ENCODE data around the gene PCBP1. TPM values are rescaled to one million over a fixed set of nuclear protein-coding genes. Genes with fewer than 3 reads are reported as not detected.
A peak's percentile ranks its signal among the peaks of the same experiment; 100 is the strongest.
"Not testable (repeated sequence)": the region's sequence is repeated elsewhere in the genome, so short reads cannot be mapped to it uniquely, and the experiment has no call there.

PCBP1 gene
- total RNA-seq, 2 experiments from 2014 or later = 475 to 483 TPM

DNA sequence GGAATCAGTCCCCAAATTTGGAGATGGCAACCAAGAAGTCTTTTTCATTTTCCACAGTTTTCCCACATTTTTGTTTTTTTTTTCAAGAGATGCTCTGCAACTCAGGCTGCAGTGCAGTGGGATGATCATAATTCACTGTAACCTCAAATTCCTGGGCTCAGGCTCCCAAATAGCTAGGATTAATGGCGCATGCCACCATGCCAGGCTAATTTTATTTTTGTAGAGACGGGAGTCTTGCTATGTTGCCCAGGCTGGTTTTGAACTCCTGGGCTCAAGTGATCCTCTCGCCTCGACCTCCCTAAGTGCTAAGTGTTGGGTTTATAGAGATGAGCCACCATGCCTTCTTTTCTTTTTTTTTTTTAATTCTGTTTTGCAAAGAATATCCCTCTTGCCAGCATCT, 35.2 kb downstream of the PCBP1 start:
- Mint-ChIP-seq H3K9me3 (no peaks in the 10 kb centered on the region), H3K36me3 (ENCODE audit: low read depth) (no peaks in the 10 kb centered on the region), H3K4me1 (peaks cover 57% of the 10 kb centered on the region), H3K27ac (peak overlapping the region; percentile 99), H3K4me3 (no peak overlapping the region), H3K27me3 (no peaks in the 10 kb centered on the region)
- POLR2A ChIA-PET = interaction anchor here (1.8 to 23.3 kb wide), 6 partner anchors 11 to 36 kb away, joined by 6 to 496 read pairs (median 42); partner anchors contain the start of gene PCBP1
- DNase-seq = no peak
- CTCF ChIA-PET = interaction anchor here (1.2 to 6.1 kb wide), 7 partner anchors 13 to 68 kb away, joined by 3 to 70 read pairs (median 6); partner anchors contain the start of gene C2orf42

DNA sequence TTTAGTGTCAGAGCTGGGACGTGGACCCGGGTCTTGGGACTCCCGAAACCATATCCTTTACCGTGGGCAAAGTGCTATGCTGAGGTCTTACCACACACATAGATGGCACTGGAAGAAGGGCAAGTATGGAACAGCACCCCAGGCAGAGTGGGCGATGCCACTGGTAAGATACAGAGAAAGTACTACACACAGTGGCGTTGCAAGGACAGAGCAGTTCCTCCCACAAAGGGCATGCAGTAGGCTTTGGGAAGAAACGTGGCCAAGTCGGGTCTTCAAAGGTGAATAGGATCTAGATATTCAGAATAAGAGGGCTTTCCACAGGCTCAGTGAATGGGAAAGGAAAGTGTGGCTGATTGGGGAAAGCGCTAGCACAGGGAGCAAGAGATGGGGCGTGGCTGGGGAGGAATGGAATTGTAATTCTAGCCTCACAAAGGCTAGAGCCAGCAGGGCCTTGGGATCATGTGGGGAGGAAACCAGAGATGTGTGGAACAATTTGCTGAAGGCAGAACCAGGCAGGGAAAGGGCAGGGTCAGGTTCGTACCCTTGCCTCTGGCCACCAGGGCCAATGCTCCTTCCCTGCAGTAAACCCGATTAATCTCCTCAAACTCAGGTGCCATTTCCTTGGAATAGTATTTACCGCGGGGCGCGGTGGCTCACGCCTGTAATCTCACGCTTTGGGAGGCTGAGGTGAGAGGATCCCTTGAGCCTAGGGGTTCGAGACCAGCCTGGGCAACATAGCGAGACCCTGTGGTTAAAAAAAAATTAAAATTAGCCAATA, 36.0 kb downstream of the PCBP1 start:
- no peaks in the 10 kb centered on the region for H3K9me3 Mint-ChIP-seq
- H3K27ac Mint-ChIP-seq = peak overlapping the region; percentile 99
- no peak for DNase-seq
- no peaks in the 10 kb centered on the region for H3K27me3 Mint-ChIP-seq
- POLR2A ChIA-PET = interaction anchor here (0.7 to 23.3 kb wide), 16 partner anchors 10 to 229 kb away, joined by 3 to 496 read pairs (median 18); partner anchors contain the start of genes C2orf42, MXD1 and PCBP1
- CTCF ChIA-PET = interaction anchor here (0.5 to 6.1 kb wide), 10 partner anchors 12 to 54 kb away, joined by 3 to 70 read pairs (median 6); no protein-coding TSS in a partner anchor
- peak overlapping the region; percentile 84 for H3K4me3 Mint-ChIP-seq
- H3K4me1 Mint-ChIP-seq = peaks cover 65% of the 10 kb centered on the region
- H3K36me3 Mint-ChIP-seq (ENCODE audit: low read depth) = no peaks in the 10 kb centered on the region

DNA sequence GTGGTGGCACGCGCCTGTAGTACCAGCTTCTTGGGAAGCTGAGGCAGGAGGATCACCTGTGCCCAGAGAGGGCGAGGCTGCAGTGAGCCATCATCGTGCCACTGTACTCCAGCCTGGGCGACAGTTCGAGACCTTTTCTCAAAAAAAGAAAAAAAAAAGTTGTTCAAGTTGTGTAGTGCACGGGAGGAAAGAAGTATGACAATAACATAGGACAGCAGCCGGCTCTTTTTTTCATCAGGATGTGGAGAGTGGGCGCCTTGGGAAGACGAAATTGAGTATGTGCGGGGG, 36.5 kb downstream of the PCBP1 start:
- H3K9me3 Mint-ChIP-seq = no peaks in the 10 kb centered on the region
- ChIA-PET POLR2A (interaction anchor here (0.7 to 23.3 kb wide), 16 partner anchors 12 to 229 kb away, joined by 3 to 496 read pairs (median 16); partner anchors contain the start of genes C2orf42, MXD1, PCBP1 and SNRPG), CTCF (interaction anchor here (1.1 to 6.1 kb wide), 8 partner anchors 8 to 177 kb away, joined by 3 to 70 read pairs (median 6); no protein-coding TSS in a partner anchor)
- peak overlapping the region; percentile 84 for H3K4me3 Mint-ChIP-seq
- H3K4me1 Mint-ChIP-seq = peaks cover 67% of the 10 kb centered on the region
- no peak for DNase-seq
- H3K36me3 Mint-ChIP-seq (ENCODE audit: low read depth) = no peaks in the 10 kb centered on the region
- H3K27me3 Mint-ChIP-seq = no peaks in the 10 kb centered on the region
- peak overlapping the region; percentile 99 for H3K27ac Mint-ChIP-seq

DNA sequence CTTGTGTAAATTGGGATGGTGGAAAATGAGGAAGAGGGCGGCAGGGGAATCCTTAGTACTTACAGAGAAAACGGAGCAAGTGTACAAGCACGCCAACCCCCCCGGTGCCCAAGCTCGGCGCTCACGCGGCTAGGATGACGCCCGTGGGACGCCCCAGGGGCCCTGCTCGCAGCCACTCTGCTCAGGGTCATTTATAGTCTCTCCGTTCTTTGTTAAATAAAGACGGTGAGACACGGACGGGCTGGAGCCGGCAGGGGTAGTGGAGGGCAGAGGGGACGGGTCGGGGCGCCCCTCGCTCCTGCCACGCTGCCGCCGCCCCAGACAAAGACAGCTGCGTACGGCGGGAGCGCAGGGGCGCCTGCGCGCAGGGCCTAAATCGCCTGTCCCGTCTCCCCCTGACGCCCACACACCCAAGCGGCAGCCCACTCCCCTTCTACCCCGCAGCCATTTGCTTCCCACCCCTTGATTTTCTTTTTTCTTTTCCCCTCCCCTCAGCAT, 37.8 kb downstream of the PCBP1 start:
- Mint-ChIP-seq H3K4me1 (peaks cover 71% of the 10 kb centered on the region), H3K36me3 (ENCODE audit: low read depth) (no peaks in the 10 kb centered on the region), H3K4me3 (peak overlapping the region; percentile 84), H3K9me3 (no peaks in the 10 kb centered on the region), H3K27ac (peak overlapping the region; percentile 99), H3K27me3 (no peaks in the 10 kb centered on the region)
- CTCF ChIA-PET = interaction anchor here (0.6 to 6.1 kb wide), 15 partner anchors 9 to 232 kb away, joined by 3 to 70 read pairs (median 5); partner anchors contain the start of genes MXD1 and SNRNP27
- POLR2A ChIA-PET = interaction anchor here (1.3 to 23.3 kb wide), 16 partner anchors 11 to 210 kb away, joined by 3 to 496 read pairs (median 16); partner anchors contain the start of genes C2orf42, MXD1, PCBP1 and SNRPG
- peak; percentile 65 for DNase-seq

DNA sequence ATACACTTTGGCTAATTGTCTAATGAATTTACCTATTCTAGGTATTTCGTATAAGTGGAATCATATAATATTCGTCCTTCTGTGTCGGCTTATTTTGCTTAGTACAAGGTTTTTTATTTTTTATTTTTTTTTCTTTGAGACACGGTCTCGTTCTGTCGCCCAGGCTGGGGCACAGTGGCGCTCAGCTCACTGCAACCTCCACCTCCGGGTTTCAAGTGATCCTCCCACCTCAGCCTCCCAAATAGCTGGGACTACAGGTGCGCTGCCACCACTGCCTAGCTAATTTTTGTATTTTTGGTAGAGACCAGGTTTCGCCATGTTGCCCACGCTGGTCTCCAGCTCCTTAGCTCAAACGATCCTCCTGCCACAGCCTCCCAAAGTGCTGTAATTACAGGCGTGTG, 38.2 kb downstream of the PCBP1 start:
- CTCF ChIA-PET = interaction anchor here (0.9 to 6.1 kb wide), 8 partner anchors 10 to 211 kb away, joined by 3 to 70 read pairs (median 6); partner anchors contain the start of gene MXD1
- H3K4me1 Mint-ChIP-seq = peaks cover 76% of the 10 kb centered on the region
- DNase-seq = no peak
- POLR2A ChIA-PET = interaction anchor here (1.3 to 23.3 kb wide), 11 partner anchors 11 to 211 kb away, joined by 3 to 496 read pairs (median 46); partner anchors contain the start of genes C2orf42, MXD1, PCBP1 and SNRPG
- H3K4me3 Mint-ChIP-seq = peak overlapping the region; percentile 84
- H3K36me3 Mint-ChIP-seq (ENCODE audit: low read depth) = no peaks in the 10 kb centered on the region
- no peaks in the 10 kb centered on the region for H3K27me3 Mint-ChIP-seq
- H3K9me3 Mint-ChIP-seq = no peaks in the 10 kb centered on the region
- H3K27ac Mint-ChIP-seq = peak overlapping the region; percentile 99

DNA sequence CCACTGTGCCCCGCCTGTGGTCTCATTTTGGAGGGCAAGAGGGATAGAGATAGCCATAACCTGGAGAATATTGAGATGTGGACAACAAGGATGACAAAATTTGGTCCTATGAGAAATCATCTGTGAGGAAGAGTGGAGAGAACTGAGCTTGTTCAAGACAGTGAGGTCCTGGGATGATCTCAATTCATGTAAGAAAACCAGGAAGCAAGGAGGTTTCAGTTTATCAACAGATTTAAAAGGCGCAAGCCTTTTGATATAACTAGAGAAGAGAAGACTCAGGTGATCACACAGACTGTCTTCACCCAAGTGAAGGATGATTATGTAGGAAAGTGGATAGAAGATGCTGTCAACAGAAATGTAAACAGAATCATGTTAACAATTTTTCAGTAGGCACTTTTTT, 39.1 kb downstream of the PCBP1 start:
- peaks cover 77% of the 10 kb centered on the region for H3K4me1 Mint-ChIP-seq
- H3K9me3 Mint-ChIP-seq = no peaks in the 10 kb centered on the region
- peak overlapping the region; percentile 84 for H3K4me3 Mint-ChIP-seq
- DNase-seq = no peak
- no peaks in the 10 kb centered on the region for H3K36me3 Mint-ChIP-seq (ENCODE audit: low read depth)
- POLR2A ChIA-PET = interaction anchor here (2.5 to 23.3 kb wide), 9 partner anchors 10 to 211 kb away, joined by 9 to 496 read pairs (median 46); partner anchors contain the start of genes C2orf42, MXD1, PCBP1 and SNRPG
- H3K27ac Mint-ChIP-seq = peak overlapping the region; percentile 99
- no peaks in the 10 kb centered on the region for H3K27me3 Mint-ChIP-seq
- CTCF ChIA-PET = interaction anchor here (0.7 to 6.1 kb wide), 7 partner anchors 9 to 212 kb away, joined by 3 to 70 read pairs (median 3); partner anchors contain the start of gene MXD1

DNA sequence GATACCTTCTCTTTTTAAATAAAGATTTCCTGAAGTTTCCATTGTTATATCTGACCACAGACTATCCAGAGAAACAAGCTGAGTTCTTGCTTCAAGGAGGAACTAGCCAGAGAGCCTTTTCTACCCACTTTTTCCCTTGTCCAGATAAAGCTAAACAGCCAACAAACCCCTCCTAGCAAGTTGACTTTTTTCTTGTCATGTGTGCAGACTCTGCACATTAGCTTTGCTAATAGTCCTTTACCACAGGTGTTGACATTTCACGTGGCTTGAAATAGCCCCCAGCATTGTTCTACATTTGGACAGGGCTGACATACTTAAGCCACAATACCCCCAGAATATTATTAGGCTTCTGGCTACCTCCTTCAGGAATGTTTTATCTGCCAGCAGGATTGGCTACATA, 40.7 kb downstream of the PCBP1 start:
- H3K36me3 Mint-ChIP-seq (ENCODE audit: low read depth) = no peaks in the 10 kb centered on the region
- ChIA-PET POLR2A (interaction anchor here (1.3 to 23.3 kb wide), 5 partner anchors 8 to 213 kb away, joined by 3 to 496 read pairs (median 197); partner anchors contain the start of genes MXD1 and PCBP1), CTCF (interaction anchor here (1.5 to 3.1 kb wide), 2 partner anchors 14 to 43 kb away, joined by 3 to 12 read pairs; no protein-coding TSS in a partner anchor)
- peaks cover 79% of the 10 kb centered on the region for H3K4me1 Mint-ChIP-seq
- peak overlapping the region; percentile 5 for H3K27ac Mint-ChIP-seq
- H3K27me3 Mint-ChIP-seq = no peaks in the 10 kb centered on the region
- no peaks in the 10 kb centered on the region for H3K9me3 Mint-ChIP-seq
- DNase-seq = no peak
- H3K4me3 Mint-ChIP-seq = no peak overlapping the region

DNA sequence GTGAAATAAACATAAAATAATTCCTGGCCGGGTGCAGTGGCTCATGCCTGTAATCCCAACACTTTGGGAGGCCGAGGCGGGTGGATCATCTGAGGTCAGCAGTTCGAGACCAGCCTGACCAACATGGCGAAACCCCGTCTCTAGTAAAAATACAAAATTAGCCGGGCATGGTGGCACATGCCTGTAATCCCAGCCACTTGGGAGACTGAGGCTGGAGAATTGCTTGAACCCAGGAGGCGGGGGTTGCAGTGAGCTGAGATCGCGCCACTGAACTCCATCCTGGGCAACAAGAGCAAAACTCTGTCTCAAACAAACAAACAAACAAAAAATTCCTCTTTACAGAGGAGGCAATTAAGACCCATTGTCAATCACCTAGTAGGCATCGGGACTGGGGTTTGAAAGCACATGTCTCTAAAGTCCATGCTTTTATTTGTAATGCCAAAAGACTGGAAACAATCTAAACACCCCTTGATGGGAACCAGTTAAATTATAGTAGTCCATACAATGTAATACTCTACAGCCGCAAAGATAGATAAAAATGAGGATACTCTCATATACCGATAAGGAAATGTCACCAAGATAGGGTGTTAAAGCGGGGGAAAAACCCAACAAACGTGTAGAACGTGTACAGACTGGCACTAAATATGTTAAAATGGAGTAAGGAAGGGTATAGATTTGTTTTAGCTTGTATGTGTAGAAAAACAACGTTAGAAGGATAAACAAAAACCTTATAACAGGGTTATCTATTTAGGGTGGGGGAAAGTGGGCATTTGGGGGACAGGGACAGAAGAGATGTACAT, 44.3 kb downstream of the PCBP1 start:
- H3K27me3 Mint-ChIP-seq; DNase-seq; H3K9me3 Mint-ChIP-seq; H3K36me3 Mint-ChIP-seq (ENCODE audit: low read depth): not testable (repeated sequence)
- Mint-ChIP-seq H3K27ac (peak overlapping the region; percentile 94), H3K4me3 (peak overlapping the region; percentile 69), H3K4me1 (peaks cover 80% of the 10 kb centered on the region)
- ChIA-PET CTCF (interaction anchor here (1.4 to 13.1 kb wide), 6 partner anchors 8 to 162 kb away, joined by 3 to 147 read pairs (median 22); partner anchors contain the start of genes PCBP1 and SNRPG), POLR2A (interaction anchor here (0.6 to 23.3 kb wide), 13 partner anchors 6 to 487 kb away, joined by 3 to 856 read pairs (median 21); partner anchors contain the start of genes C2orf42, MXD1, PCBP1 and SNRPG)

DNA sequence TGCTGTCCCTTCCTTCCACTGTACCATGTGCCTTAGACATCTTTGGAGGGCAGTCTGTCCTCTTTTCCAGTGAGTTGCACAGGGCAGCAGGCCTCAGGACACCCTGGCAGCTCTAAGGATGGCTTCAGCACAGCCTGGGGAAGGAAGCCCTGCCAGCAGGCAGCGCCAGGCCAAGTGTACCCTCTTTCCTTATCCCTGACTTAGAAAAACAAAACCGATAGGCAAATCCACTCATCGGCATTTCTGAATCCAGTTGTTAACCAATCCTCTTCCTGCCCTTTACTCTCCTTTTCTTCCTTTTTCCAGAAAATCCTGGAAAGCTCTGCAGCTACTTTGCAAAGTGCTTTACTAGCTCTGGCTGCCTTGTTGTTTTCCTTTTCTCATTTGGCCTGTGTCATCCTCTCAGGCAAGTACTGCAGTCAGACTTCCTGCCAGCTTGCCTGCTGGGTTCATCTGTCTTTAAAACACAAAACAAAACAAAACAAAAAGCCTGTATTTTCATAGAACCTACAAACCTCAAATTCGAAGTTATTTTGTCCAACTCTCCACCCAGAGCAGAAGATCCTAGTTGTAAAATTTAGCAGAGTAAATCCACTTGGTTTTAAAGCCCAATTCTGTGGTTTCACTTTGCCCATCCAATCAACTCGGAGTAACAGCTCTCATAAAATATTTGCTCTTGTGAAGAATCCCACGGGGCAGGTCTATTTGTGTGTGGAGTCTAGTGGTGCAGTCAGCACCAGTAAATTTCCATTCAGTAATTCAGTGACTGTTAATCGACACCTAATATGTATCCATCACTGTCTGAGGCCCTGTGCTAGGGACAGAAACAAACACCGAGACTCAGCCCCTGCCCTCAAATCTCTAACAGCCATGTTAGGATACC, 45.2 kb downstream of the PCBP1 start:
- peak; percentile 53 for DNase-seq
- CTCF ChIA-PET = interaction anchor here (0.7 to 13.1 kb wide), 11 partner anchors 9 to 493 kb away, joined by 3 to 147 read pairs (median 8); partner anchors contain the start of genes MXD1, PCBP1 and SNRPG

DNA sequence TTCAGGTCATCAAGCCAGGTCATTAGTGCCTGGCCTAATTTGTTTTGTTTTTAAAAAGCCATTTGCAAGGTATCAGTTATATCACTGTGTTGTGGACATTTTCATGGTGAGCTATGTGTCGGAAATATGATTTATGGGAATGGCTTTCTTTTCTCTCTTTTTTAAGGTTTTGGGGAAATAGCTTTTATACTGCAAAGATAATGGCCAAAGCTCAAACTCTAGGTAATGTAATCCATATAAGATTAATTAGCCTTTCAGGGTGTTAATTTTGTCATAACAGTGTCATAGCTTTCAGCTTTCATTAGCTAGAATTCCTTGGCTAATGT, 45.8 kb downstream of the PCBP1 start:
- Mint-ChIP-seq H3K27ac (peak overlapping the region; percentile 94), H3K4me3 (peak overlapping the region; percentile 72), H3K36me3 (ENCODE audit: low read depth) (peaks cover 4% of the 10 kb centered on the region), H3K27me3 (no peaks in the 10 kb centered on the region), H3K4me1 (peaks cover 76% of the 10 kb centered on the region), H3K9me3 (no peaks in the 10 kb centered on the region)
- ChIA-PET CTCF (interaction anchor here (0.7 to 13.1 kb wide), 11 partner anchors 9 to 494 kb away, joined by 3 to 147 read pairs (median 8); partner anchors contain the start of genes MXD1, PCBP1 and SNRPG), POLR2A (interaction anchor here (0.9 to 23.3 kb wide), 17 partner anchors 7 to 489 kb away, joined by 3 to 856 read pairs (median 17); partner anchors contain the start of genes C2orf42, MXD1, PCBP1 and PCYOX1)
- no peak for DNase-seq

More for the DNA sequence above, 45.2 kb downstream of the PCBP1 start:
- Mint-ChIP-seq H3K4me3 (peak overlapping the region; percentile 72), H3K9me3 (no peaks in the 10 kb centered on the region), H3K27me3 (no peaks in the 10 kb centered on the region), H3K36me3 (ENCODE audit: low read depth) (peaks cover 1% of the 10 kb centered on the region), H3K4me1 (peaks cover 76% of the 10 kb centered on the region), H3K27ac (peak overlapping the region; percentile 94)
- POLR2A ChIA-PET = interaction anchor here (0.6 to 23.3 kb wide), 15 partner anchors 7 to 488 kb away, joined by 3 to 856 read pairs (median 18); partner anchors contain the start of genes C2orf42, MXD1, PCBP1 and PCYOX1

Measured in activated CD4-positive, alpha-beta memory T cell treated with anti-CD3 and anti-CD28 coated beads, Interleukin-2, amount 10 ng/mL, durations not matched to agents 7 days and 5 days (primary cell).